Lower leg skin (tissue), 3 donors: ENCODE measurements around the gene STEEP1.

Experiments used
- CTCF ChIP-seq, 3 donors: fragments of 450-650 bp; IDR thresholded peaks; one replicate each; pipeline ENCODE4 v1.5.1; 2016; ENCODE audit warnings: antibody characterized with exemption in 3 of 3, mild to moderate bottlenecking in 3 of 3, moderate library complexity in 2 of 3
- POLR2A ChIP-seq, 2 donors: fragments of 450-650 bp; IDR thresholded peaks; one replicate each; pipeline ENCODE4 v1.6.1; 2016 to 2017; ENCODE audit warnings: antibody characterized with exemption in 2 of 2, mild to moderate bottlenecking in 1 of 2, moderate library complexity in 1 of 2

GRCh38 chrX:119606280-119607017 lies 41.2 kb upstream of the STEEP1 start, which contains the start of gene NKRF:
- TF ChIP-seq CTCF (IDR thresholded peaks at IDR 0.05) = no peak
- TF ChIP-seq POLR2A (IDR thresholded peaks at IDR 0.05) = peak in 1 of 2 donors; percentile 25
